ENCODE measurements around the gene TSSC4.
A peak's percentile ranks its signal among the peaks of the same experiment; 100 is the strongest.

Gene TSSC4

GRCh38 chr11:2369320-2369719 is 31.2 kb upstream of the TSSC4 start:
- DNase-seq (ENCODE audit: low spot score) = no peak

DNA sequence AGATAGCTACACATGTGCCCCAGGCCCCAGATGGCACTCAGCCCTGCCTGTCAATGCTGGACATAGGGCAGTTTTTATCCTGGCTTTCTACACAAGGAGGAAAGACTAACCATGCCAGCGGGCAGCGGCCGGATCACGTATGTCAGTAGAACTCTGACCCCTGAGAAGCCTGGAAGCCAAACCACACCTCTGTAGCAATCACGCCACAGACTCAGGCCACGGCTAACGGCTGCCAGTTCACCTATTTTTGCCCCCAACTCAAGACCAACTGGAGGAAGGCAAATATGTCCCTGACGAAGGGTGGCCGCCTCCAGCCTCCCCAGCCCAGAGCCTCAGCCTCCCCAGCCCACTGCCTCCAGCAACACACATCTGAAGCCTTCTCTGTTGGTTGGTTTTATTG is 30.7 kb upstream of the TSSC4 start:
- no peak for DNase-seq (ENCODE audit: low spot score)

- DNase-seq (ENCODE audit: low spot score) = no peak
These were observed 25.9 kb upstream of the TSSC4 start for GRCh38 chr11:2374456-2375201.

GRCh38 chr11:2375341-2375853 is 25.2 kb upstream of the TSSC4 start:
- DNase-seq (ENCODE audit: low spot score) = no peak

DNA sequence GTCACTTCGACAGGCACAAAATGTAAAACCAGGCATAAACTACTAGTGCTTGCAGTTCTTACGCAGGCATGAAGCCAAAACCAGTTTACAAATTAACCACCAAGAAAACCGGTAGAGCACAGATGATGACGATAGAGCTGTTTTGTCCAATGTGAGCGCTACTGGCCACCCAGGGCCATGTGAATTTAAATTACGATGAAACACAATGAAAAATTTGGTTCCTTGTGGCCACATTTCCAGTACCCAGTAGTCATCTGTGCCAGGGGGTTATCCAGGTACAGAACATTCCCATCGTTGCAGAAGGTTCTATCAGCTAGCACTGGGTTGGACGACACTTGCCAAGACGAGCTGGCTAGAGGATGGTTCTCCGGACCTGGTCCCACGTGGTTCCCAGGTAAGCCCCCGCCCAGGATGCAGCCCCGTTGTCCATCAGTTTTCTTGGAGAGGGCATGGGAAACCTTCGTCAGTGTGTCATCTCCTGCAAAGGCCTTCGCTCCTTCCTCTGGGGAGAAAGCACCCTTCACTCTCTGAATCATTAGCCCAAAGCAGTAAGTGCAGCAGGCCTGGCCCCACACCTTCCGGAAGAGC is 24.5 kb upstream of the TSSC4 start:
- DNase-seq (ENCODE audit: low spot score) = no peak

DNA sequence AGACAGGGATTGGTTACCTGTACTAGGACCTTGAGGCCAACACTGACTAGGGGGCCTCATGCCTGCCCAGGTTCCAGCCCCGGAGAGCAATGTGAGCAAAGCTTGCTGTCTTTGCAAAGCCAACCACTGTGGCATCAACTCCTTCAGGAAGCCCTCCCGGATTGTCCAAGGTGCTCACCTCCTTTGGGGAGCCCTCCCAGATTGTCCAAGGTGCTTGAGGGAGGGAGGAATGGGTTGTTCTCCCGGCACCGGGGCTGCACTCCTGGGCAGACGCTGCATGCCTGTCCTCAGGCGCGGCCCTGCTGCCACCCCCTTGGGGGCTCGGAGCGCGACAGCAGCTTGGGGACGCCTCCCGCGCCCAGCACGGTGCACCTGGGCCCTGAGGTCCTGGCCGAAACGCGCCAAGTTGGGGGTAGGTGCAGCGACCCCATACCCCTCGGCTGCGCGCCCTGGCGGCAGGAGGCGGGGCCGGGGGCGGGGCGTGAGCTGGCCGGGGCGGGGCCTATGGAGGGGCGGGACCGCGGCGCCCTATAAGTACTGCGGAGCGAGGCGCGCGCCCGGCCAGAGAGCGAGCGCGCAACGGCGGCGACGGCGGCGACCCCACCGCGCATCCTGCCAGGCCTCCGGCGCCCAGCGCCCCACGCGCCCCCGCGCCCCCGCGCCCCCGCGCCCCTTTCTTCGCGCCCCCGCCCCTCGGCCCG is 23.6 kb upstream of the TSSC4 start, which contains the start of gene CD81:
TSS of gene CD81 (plus strand) at position 560 of the 701 bp plus-strand sequence. CDS start 240 bp downstream, outside the sequence.
- peak; percentile 90 for DNase-seq (ENCODE audit: low spot score)

DNA sequence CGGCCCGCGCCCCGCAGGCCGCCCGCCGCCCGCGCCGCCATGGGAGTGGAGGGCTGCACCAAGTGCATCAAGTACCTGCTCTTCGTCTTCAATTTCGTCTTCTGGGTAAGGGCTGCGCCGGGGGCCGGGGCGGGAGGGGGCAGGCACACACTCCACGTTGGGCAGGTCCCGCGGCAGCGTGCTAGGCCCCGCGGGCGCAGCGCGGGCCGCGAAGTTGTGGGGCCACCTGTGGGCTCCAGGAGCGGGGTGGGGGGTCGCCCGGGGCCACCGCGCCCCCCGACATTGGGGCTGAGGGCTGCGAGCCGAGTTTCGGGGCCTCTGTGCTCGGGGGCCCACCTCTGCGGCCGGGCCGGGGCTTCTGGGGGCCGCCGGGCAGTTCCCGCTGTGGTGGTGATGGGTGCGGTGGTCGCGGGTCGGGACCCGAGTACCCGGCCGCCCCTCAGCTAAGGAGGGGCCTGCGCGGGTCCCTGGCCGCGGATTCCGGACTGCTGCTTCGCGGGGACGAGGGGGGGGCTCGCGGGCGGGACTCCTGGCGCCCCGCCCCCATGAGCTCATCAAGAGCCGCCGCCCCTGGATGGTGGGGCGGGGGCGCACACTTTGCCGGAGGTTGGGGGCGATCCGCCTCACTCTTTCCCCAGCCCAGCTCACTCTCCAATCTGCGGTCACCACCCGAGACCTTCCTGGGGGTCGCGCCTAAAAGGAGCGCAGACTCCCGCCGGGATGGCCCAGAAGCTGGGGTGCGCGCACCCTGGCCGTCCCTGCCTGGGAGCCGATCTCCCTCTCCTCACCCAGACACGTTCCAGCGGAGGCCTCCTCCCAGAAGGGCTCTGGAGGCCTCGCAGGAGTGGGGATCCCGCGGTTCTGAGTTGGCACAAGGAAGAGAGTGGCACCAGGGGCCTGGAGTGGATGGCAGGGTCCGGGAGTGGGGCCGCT is 22.8 kb upstream of the TSSC4 start:
- DNase-seq (ENCODE audit: low spot score) = peak; percentile 71

- no peak for DNase-seq (ENCODE audit: low spot score)
These were observed 21.9 kb upstream of the TSSC4 start for GRCh38 chr11:2378527-2379210.

GRCh38 chr11:2379466-2380174 is 20.9 kb upstream of the TSSC4 start:
- DNase-seq (ENCODE audit: low spot score) = no peak

GRCh38 chr11:2380396-2380795 is 20.2 kb upstream of the TSSC4 start:
- no peak for DNase-seq (ENCODE audit: low spot score)

DNA sequence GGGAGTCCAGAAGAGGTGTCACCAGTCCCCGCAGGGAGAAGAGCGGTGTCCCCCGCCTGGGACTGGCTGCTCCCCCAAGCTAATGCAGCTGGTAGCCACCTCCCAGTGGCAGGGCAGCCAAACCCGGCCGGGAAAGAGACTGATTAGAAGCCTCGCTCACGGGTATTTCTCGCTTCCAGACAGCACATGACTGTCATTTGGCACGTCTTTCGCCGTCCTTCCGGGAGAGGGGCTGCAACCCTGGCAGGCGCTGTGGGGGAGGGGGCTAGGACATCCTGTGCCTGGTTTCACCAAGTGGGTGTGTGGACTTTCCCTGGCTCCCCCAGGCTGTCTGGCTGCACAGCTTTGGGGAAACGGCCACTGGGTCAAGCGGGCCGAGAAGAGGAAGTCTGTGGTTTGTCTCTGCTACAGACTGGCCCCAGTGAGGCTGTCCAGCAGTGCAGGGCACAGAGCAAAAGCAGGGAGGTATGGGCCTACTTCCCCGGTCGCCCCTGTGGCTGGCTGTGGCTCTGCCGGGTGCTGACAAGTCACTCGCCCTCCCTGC is 19.7 kb upstream of the TSSC4 start:
- no peak for DNase-seq (ENCODE audit: low spot score)

- DNase-seq (ENCODE audit: low spot score) = no peak
These were observed 18.9 kb upstream of the TSSC4 start for GRCh38 chr11:2381494-2382128.

- no peak for DNase-seq (ENCODE audit: low spot score)
These were observed 18.4 kb upstream of the TSSC4 start for GRCh38 chr11:2382129-2382517.

- DNase-seq (ENCODE audit: low spot score) = no peak
These were observed 17.4 kb upstream of the TSSC4 start for GRCh38 chr11:2382936-2383851.

DNA sequence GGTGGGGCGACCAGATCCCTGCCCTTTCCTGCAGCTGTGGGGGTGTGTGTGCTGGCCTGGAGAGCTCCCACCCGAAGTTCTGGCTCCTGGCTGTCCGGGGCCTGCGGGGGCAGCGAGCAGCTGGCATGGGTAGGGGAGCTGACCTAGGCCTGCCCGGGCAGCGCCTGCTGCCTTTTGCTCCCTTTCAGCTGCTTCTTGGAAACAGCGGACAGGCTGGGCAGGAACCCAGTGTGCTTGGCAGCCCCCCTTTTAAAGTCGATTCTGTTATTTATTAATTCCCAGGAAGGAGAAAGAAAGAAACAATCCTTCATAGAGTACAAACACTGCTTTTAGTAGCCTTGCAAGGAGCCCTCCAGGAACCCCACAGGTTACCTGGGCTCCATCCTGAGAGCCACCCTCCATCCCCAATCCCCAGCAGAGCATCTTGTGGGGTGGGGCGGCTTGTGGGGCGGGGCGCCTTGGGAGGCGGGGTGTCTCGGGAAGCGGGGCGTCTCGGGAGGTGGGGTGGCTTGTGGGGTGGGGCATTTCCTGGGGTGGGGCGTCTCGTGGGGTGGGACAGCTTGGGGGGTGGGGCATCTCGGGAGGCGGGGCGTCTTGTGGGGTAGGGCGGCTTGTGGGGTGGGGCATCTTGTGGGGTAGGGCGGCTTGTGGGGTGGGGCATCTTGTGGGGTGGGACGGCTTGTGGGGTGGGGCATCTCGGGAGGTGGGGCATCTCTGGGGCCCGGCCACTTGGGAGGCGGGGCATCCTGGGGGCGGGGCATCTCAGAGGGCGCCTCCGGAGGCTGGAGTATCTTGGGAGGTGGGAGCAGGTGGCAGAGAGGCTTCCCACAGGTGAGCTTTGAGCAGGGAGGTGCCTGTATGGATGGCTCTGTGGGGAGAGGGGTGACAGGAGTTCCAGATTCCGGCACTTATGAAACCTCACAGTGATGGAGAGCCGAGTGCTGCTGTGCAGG is 16.4 kb upstream of the TSSC4 start:
- no peak for DNase-seq (ENCODE audit: low spot score)

GRCh38 chr11:2385156-2386151 is 15.1 kb upstream of the TSSC4 start:
- DNase-seq (ENCODE audit: low spot score) = no peak

Data from ecto neural progenitor cell (in vitro differentiated cells).